Measurements from ENCODE around the gene BCL7B. TPM values are rescaled to one million over a fixed set of nuclear protein-coding genes. Genes with fewer than 3 reads are reported as not detected.

The BCL7B gene
- total RNA-seq, 1 experiment from 2014 or later: 50.4 TPM

- ChIA-PET POLR2A (interaction anchor here (0.7 to 1.4 kb wide), 5 partner anchors 9 to 216 kb away, joined by 3 to 5 read pairs (median 3); partner anchors contain the start of gene ABHD11), RAD21 (ENCODE audit: low non-redundant PET in 1 of 2, low total read pairs in 2 of 2, uncharacterized antibody in 2 of 2, unreplicated experiment in 2 of 2) (interaction anchor here in 1 of 2 experiments (0.6 kb wide), 1 partner anchor 190 kb away, joined by 4 read pairs; no protein-coding TSS in a partner anchor), CTCF (no interaction called here)
- no peak within 1 kb of the TSS for H2AFZ ChIP-seq (ENCODE audit: low read depth, low read length, poor library complexity, severe bottlenecking)
- H3K27me3 ChIP-seq (ENCODE audit: insufficient read depth, low read length): no peaks in the 10 kb centered on the region
- no TSS peak for BruUV-seq (replicated peaks)
- H3K4me2 ChIP-seq (ENCODE audit: low read length): peak within 1 kb of the TSS; percentile 87
- H3K9me2 ChIP-seq (ENCODE audit: insufficient read depth): no peaks in the 10 kb centered on the region
- intact Hi-C loops (cut with micrococcal nuclease): loop anchor here (1.0 to 5.0 kb wide), 2 partner anchors 35 to 205 kb away; partner anchors contain the start of gene BCL7B
- DNase-seq (ENCODE audit: low read depth, low spot score): peak; percentile 96
- H3K27ac ChIP-seq (ENCODE audit: low read depth, low read length): peak within 1 kb of the TSS; percentile 96
- no peaks in the 10 kb centered on the region for H3K9me3 ChIP-seq (ENCODE audit: control insufficient read depth in 1 of 2, insufficient read depth in 1 of 2, low read depth in 1 of 2, low read length in 2 of 2)
- peaks cover 20% of the 10 kb centered on the region; the same call in 1 of the 2 replicates for H4K20me1 ChIP-seq (ENCODE audit: insufficient read depth)
- H3K4me3 ChIP-seq (replicated peaks in 1 of 2; ENCODE audit: low read depth in 1 of 2, low read length in 2 of 2): peak within 1 kb of the TSS; percentile 86 to 87
- H3K9ac ChIP-seq (ENCODE audit: low read length): peak within 1 kb of the TSS; percentile 97
- ATAC-seq: peak; percentile 93
- peaks cover 15 to 27% of the 10 kb centered on the region in 2 experiments; a peak in 3 of 4 replicates for H3K4me1 ChIP-seq (ENCODE audit: control insufficient read depth in 1 of 2, insufficient read depth in 2 of 2, low read length in 2 of 2)
- H3K79me2 ChIP-seq (ENCODE audit: insufficient read depth, low read length): peaks cover 43% of the 10 kb centered on the region
- peaks cover 3 to 11% of the 10 kb centered on the region in 2 experiments; a peak in 3 of 4 replicates for H3K36me3 ChIP-seq (ENCODE audit: control insufficient read depth in 1 of 2, insufficient read depth in 2 of 2, low read length in 2 of 2)
- no peak for TF ChIP-seq JUND (IDR thresholded peaks at IDR 0.05)
- TF ChIP-seq CEBPB (IDR thresholded peaks at IDR 0.05; ENCODE audit: low read depth): no peak
- no peak for TF ChIP-seq REST (IDR thresholded peaks at IDR 0.05; ENCODE audit: low read depth)
- no peak for TF ChIP-seq ELF1 (IDR thresholded peaks at IDR 0.05; ENCODE audit: borderline replicate concordance, low read depth)
- peak; percentile 67 for TF ChIP-seq EGR1 (IDR thresholded peaks at IDR 0.05; ENCODE audit: low read depth)
- no peak for TF ChIP-seq EZH2 (IDR thresholded peaks at IDR 0.05)
- no peak; a peak in 1 of 6 replicates for TF ChIP-seq CTCF (IDR thresholded peaks at IDR 0.05 in 2 of 3, conservative IDR thresholded peaks at IDR 0.05 in 1 of 3; ENCODE audit: borderline replicate concordance in 1 of 3, insufficient read depth in 1 of 3, low read depth in 2 of 3, low read length in 2 of 3)
- no peak for TF ChIP-seq EZH2phosphoT487 (IDR thresholded peaks at IDR 0.05; ENCODE audit: borderline replicate concordance)
- peak; percentile 97 for TF ChIP-seq SP1 (IDR thresholded peaks at IDR 0.05; ENCODE audit: low read depth)
- TF ChIP-seq ZFX (IDR thresholded peaks at IDR 0.05): no peak
- TF ChIP-seq SIN3A (IDR thresholded peaks at IDR 0.05; ENCODE audit: low read depth): peak; percentile 31; the same call in 1 of the 2 replicates
- no peak for TF ChIP-seq POLR2A (IDR thresholded peaks at IDR 0.05; ENCODE audit: borderline replicate concordance, extremely low read depth, insufficient read depth, insufficient read length)
- peak; percentile 57 for TF ChIP-seq ZBTB33 (IDR thresholded peaks at IDR 0.05; ENCODE audit: extremely low read depth, insufficient replicate concordance, low read length)
- TF ChIP-seq SRF (IDR thresholded peaks at IDR 0.05; ENCODE audit: low read depth): no peak
- TF ChIP-seq FOSL1 (IDR thresholded peaks at IDR 0.05; ENCODE audit: low read depth): no peak
- no peak for TF ChIP-seq CBX3 (IDR thresholded peaks at IDR 0.05; ENCODE audit: low read depth)
- peak; percentile 87 for TF ChIP-seq MAX (IDR thresholded peaks at IDR 0.05)
- TF ChIP-seq ZNF274 (IDR thresholded peaks at IDR 0.05; ENCODE audit: low read depth, low read length): no peak
- TF ChIP-seq YY1 (IDR thresholded peaks at IDR 0.05; ENCODE audit: extremely low read depth, insufficient replicate concordance, low read depth, low read length): peak; percentile 66
These were observed 35.2 kb downstream of the BCL7B start, which contains the start of gene BAZ1B for GRCh38 chr7:73522105-73522872. Gene BAZ1B, minus strand, starts transcription at chr7:73522293. Its CDS starts 360 bp downstream, at chr7:73521933.
